Effector memory CD4-positive, alpha-beta T cell (primary cell): ENCODE data around the gene SLC49A4.

Experiments
- DNase-seq, 3 donors: peaks; one replicate each; pipeline ENCODE4 v3.0.0-alpha.2; 2020
- H3K27ac ChIP-seq: 2 replicates; pipeline ENCODE4 v1.7.0; 2013; ENCODE audit warnings: mild to moderate bottlenecking, low read length, moderate library complexity; ENCODE audit not compliant: insufficient read depth, poor library complexity, severe bottlenecking
- H3K27me3 ChIP-seq: replicated peaks from 2 replicates; pipeline ENCODE4 v1.7.0; 2013; ENCODE audit warnings: mild to moderate bottlenecking, low read length; ENCODE audit not compliant: insufficient read depth, control insufficient read depth, poor library complexity, severe bottlenecking
- H3K36me3 ChIP-seq: 2 replicates; pipeline ENCODE4 v1.7.0; 2013; ENCODE audit warnings: mild to moderate bottlenecking, low read length, moderate library complexity; ENCODE audit not compliant: control insufficient read depth, insufficient read depth
- H3K4me1 ChIP-seq: 2 replicates; pipeline ENCODE4 v1.7.0; 2013; ENCODE audit warnings: low read length, mild to moderate bottlenecking; ENCODE audit not compliant: control insufficient read depth, insufficient read depth, poor library complexity, severe bottlenecking
- H3K4me3 ChIP-seq: 2 replicates; pipeline ENCODE4 v1.7.0; 2013; ENCODE audit warnings: low read length, low read depth, mild to moderate bottlenecking; ENCODE audit not compliant: insufficient read depth, poor library complexity, severe bottlenecking
- H3K9me3 ChIP-seq: 2 replicates; pipeline ENCODE4 v1.7.0; 2013; ENCODE audit warnings: mild to moderate bottlenecking, low read length, moderate library complexity; ENCODE audit not compliant: control insufficient read depth

SLC49A4 gene

DNA sequence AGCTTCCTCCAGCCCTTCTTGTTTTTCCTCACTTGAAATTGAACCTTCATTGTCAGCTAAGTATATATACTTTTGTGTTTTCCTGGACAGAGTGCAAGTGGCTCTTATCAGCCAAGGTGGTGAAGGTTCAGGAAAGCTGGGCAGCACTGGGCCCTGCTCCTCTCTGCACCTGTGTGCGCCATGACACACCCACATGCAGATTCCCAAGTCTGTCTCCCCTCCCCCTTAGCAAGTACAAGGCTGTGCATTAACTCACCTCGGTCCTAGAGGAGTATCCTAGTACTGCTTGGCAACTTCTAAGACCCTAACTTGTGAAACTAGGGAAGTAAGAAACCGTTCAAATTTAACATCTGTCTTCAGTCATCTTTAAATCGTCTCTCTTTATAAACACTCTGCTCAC is 85.8 kb downstream of the SLC49A4 start:
- Histone ChIP-seq H3K4me3 (no peak overlapping the region), H3K4me1 (peaks cover 3% of the 10 kb centered on the region), H3K9me3 (no peaks in the 10 kb centered on the region), H3K27me3 (no peaks in the 10 kb centered on the region), H3K36me3 (peaks cover 9% of the 10 kb centered on the region), H3K27ac (no peak overlapping the region)
- DNase-seq: no peak

DNA sequence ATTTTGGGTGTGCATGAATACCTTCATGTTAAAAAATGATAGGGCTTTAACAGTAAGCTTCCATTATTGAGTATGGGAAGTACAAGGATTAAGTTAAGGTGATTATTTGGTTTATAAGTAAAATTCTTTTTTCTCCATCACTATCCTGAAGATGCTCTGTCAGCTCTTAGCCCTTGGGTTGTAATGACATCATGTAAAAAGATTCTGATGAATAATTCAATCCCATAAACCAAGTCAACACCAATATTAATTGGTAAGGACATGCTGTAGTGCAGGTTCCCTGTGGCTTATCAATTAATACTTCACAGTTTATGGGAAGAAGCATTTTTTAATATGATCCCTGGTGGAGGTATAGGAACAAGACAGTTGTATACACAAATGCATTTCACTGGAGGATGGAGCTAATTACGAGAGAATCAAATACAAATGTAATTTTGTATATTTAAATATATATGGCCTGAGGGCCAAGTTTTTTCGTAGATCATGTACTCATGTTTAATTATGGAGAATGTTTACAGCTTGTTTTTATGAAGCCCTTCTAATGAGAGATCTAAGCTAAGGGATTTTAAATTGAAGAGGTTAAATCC is 87.6 kb downstream of the SLC49A4 start:
- no peaks in the 10 kb centered on the region for H3K4me1 ChIP-seq
- no peaks in the 10 kb centered on the region for H3K27me3 ChIP-seq
- H3K9me3 ChIP-seq: no peaks in the 10 kb centered on the region
- H3K36me3 ChIP-seq: peaks cover 9% of the 10 kb centered on the region
- H3K4me3 ChIP-seq: no peak overlapping the region
- no peak for DNase-seq
- H3K27ac ChIP-seq: no peak overlapping the region

DNA sequence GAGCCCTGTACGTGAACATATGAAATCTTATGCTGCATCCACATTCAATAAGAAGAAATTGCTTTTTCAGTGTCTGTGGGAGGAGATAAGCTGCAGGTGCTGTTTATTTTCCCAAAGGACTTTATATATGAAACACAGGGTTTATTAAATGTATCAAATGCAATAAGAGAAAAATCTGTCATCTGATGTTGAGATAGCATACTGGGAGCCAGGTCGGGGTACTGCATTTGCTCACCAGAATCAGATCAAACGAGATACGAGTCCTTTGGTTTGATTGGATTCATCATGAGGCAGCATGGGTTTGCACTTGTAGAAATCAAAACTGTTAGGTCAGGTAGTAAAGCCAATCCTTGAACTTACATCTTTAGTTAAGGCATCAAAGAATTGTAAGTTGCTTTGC is 91.4 kb downstream of the SLC49A4 start:
- DNase-seq: no peak
- Histone ChIP-seq H3K27me3 (no peaks in the 10 kb centered on the region), H3K36me3 (no peaks in the 10 kb centered on the region)

DNA sequence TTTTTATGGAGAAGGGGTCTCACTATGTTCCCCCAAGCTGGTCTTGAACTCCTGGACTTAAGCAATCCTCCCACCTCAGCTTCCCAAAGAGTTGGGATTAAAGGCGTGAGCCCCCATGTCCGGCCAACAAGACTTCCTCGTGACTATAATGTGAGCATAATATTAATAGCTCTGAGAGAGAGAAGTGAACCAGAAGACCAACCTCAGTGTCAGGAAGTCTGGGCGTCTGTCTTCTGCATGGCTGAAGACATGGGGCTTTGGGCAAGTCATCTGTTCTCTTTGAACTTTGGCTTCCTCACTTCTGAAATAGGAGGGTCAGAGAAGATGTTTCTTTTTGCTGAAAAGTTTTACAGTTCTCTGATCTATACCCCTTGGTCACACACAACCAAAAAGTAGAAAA is 92.1 kb downstream of the SLC49A4 start:
- no peak for DNase-seq
- no peak overlapping the region for H3K4me3 ChIP-seq
- H3K27ac ChIP-seq: no peak overlapping the region
- H3K9me3 ChIP-seq: no peaks in the 10 kb centered on the region
- H3K4me1 ChIP-seq: no peaks in the 10 kb centered on the region
- H3K36me3 ChIP-seq: no peaks in the 10 kb centered on the region
- H3K27me3 ChIP-seq: no peaks in the 10 kb centered on the region

More for the DNA sequence above, 91.4 kb downstream of the SLC49A4 start:
- Histone ChIP-seq H3K4me1 (no peaks in the 10 kb centered on the region), H3K9me3 (no peaks in the 10 kb centered on the region), H3K4me3 (no peak overlapping the region), H3K27ac (no peak overlapping the region)

DNA sequence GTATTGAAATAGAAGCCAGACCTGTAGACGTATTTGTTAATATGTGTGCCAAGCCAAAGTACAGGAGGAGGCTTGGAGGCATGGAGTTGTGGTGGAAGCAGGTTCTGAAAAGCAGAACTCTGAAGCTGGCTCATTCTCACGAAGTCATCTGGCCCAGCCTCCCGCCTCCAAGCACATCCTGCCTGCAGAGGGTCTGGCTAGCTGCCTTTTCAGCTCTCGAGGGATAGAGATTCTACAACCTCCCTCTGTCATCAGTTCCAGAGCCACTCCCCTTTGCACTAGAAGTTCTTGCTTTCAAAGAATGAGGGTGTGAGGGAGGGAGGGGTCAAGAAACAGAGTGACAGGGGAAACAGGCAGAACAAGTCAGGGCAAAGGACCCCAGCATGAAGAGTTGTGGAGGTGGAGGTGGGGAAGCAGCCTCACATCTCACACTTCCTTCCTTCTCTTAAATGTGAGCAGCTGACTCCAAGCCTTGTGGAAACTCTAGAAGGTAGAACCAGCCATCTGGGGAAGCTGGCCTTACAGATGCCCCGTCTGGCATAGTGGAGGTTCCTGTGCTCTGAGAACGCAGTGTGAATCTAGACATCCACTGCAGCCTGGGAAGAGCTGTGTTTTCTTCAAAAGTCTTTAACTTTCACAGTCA is 95.3 kb downstream of the SLC49A4 start:
- H3K27ac ChIP-seq: no peak overlapping the region
- no peak for DNase-seq

DNA sequence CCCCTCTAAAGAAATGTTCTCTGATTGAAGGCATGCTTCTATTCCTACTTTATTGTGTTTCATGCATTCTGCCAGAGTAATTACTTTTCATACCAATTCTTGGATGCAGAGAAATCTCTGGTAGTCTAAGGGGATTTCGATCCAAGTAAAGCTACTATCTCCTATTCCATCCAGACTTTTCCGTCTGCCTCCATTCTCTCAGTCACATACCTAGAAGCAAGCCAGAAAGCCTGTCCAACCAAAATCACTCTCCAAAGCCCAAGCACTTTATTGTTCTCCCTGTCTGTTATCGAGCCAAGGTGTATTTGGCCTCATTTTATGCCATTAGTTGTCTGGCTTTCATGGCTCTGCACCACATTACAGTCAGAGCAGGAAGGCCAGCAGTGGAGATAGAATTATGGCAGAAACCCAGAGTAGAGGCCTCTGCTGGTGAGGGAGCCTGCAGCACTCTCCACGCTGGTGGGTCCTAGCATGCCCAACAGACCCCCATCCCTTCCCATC is 95.9 kb downstream of the SLC49A4 start:
- H3K4me3 ChIP-seq: no peak overlapping the region
- H3K9me3 ChIP-seq: no peaks in the 10 kb centered on the region
- H3K36me3 ChIP-seq: no peaks in the 10 kb centered on the region
- no peaks in the 10 kb centered on the region for H3K27me3 ChIP-seq
- H3K27ac ChIP-seq: no peak overlapping the region
- no peaks in the 10 kb centered on the region for H3K4me1 ChIP-seq
- no peak for DNase-seq

More for the DNA sequence above, 95.3 kb downstream of the SLC49A4 start:
- H3K4me3 ChIP-seq: no peak overlapping the region
- no peaks in the 10 kb centered on the region for H3K27me3 ChIP-seq
- H3K9me3 ChIP-seq: no peaks in the 10 kb centered on the region
- no peaks in the 10 kb centered on the region for H3K36me3 ChIP-seq
- H3K4me1 ChIP-seq: no peaks in the 10 kb centered on the region

DNA sequence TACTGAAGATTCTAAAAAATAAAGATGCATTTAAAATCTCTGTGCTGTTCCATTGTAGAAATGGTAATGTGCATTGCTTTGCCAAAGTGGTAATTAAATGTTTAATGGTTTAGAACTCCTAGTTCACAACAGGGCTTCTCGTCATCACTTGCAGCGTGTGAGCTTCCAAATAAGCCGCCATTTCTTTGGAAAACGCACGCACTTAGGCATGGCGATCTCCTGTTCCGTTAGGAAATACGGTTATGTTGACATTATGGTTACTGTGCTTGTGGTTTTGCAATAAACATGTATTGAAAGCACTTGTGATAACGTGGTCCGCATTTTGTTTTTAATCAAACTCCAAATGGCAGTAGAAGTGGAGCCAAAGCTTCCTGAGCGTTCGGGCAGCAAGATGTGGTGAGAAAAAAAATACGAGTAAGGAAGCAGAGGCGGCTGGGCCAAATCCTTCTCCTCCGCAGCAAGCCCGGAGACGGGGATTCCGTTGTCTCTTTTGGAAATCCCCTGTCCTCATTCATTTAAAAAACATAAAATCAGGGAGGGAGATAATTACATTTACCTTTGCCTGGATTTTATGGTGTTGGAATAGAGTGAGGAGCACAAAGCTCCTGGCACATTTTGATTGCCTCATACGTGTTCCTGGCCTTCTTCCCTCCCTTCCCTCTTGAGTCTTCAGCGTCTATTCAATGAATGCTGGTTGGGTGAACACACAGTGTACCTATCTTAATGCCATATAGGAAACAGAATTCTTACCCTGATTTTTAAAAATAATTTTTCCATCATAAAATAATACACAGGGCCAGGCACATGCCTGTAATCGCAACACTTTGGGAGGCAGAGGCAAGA is 97.5 kb downstream of the SLC49A4 start:
- no peaks in the 10 kb centered on the region for H3K9me3 ChIP-seq
- no peak for DNase-seq
- H3K27me3 ChIP-seq: no peaks in the 10 kb centered on the region
- H3K36me3 ChIP-seq: no peaks in the 10 kb centered on the region
- no peak overlapping the region for H3K27ac ChIP-seq
- H3K4me3 ChIP-seq: no peak overlapping the region
- no peaks in the 10 kb centered on the region for H3K4me1 ChIP-seq

DNA sequence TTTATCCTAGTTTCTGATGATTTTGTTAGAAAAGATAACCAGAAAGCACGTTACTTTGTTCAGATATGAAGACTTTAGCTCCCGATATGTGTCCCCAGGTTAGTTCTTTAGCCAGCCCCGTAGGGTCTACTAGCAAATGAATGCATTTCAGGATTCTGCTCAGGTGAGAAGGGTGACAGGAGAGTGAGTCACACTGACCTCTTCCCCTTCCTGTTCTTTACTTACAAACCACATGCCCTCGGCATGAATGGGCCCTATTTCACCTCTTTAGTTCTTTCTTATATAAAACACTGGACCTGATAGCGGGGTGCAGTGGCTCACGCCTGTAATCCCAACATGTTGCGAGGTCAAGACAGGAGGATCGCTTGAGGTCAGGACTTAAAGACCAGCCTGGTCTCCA is 98.4 kb downstream of the SLC49A4 start:
- Histone ChIP-seq H3K36me3 (no peaks in the 10 kb centered on the region), H3K4me3 (no peak overlapping the region), H3K9me3 (no peaks in the 10 kb centered on the region), H3K4me1 (no peaks in the 10 kb centered on the region), H3K27ac (no peak overlapping the region), H3K27me3 (no peaks in the 10 kb centered on the region)
- no peak for DNase-seq

DNA sequence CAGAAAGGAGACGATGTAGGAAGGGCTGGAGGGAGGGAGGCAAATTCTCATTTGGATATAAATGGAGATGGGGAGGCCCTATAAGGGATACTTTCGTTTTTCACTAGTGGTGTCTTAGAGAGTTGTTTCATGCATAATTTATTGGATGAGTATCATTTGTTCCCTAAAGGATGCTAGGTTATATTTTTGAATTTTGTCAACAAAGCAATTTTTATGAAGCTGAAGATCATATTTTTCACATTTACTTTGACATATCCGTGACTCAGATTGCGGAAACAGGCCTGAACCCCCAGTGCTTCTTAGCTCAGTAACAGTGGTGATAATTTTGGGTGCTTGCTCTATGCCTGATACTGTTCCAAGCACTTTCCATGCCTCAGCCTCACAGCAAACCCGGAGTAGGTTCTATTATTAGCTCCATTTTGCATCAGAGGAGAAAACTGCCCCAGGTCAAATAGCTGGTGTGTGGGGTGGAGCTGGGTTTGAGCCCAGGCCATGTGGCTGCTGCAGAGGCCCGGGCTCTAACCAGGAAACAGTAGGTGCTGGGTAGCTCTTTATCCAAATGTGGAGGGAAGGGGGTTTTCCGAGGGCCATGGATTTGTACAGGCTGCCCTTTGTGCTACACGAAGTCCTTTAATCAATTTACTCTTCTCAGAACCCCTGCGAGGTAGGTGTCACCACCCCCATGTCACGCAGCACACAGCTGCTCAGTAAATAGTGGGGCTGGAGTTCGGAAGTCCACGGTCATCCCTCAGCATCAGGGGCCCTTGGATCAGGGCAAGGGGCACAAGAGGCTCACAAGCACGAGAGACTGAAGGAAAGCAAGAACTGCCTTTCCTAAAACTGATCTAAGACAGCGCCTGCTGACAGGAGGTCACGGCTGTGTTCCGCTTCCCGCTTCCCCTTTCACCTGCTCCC is 99.1 kb downstream of the SLC49A4 start:
- DNase-seq: no peak
- no peak overlapping the region for H3K4me3 ChIP-seq
- H3K27me3 ChIP-seq: no peaks in the 10 kb centered on the region
- no peak overlapping the region for H3K27ac ChIP-seq
- H3K36me3 ChIP-seq: no peaks in the 10 kb centered on the region
- H3K4me1 ChIP-seq: no peaks in the 10 kb centered on the region
- H3K9me3 ChIP-seq: no peaks in the 10 kb centered on the region
